SK-N-SH (cell line): ENCODE data around the gene MARS1. TPM values are rescaled to one million over a fixed set of nuclear protein-coding genes. Genes with fewer than 3 reads are reported as not detected.
"Not testable (repeated sequence)": the region's sequence is repeated elsewhere in the genome, so short reads cannot be mapped to it uniquely, and the experiment has no call there.

Experiments
- CTCF ChIA-PET: fragments of 300-600, 350-600 bp; formaldehyde crosslinking; extraction: SDS; loops from one replicate; lab custom pipeline; 2021; lab: Yijun Ruan, JAX
- POLR2A ChIA-PET: fragments of 350-600 bp; sonication (Branson Sonifier 250); formaldehyde crosslinking; extraction: SDS; loops from one replicate; lab custom pipeline; 2020; ENCODE audit warnings: antibody characterized with exemption, inconsistent platforms; lab: Yijun Ruan, JAX
- DNase-seq: peaks from one replicate; pipeline ENCODE4 v3.0.0; 2012
- H2AFZ ChIP-seq: fragments of 200-600 bp; sonication (generic); 2 replicates; pipeline ENCODE4 v1.8.1; 2016; ENCODE audit warnings: antibody characterized with exemption, mild to moderate bottlenecking, low read depth
- H3F3A ChIP-seq: fragments of 200-600 bp; sonication (generic); replicated peaks from 2 replicates; pipeline ENCODE3; 2016; ENCODE audit warnings: antibody characterized with exemption, mild to moderate bottlenecking; ENCODE audit not compliant: insufficient read depth
- H3K27ac ChIP-seq, 2 experiments: fragments of 200-500 bp in 1 of 2; fragments of 200-600 bp in 1 of 2; sonication (Bioruptor generic) in 1 of 2; sonication (generic), shearing (Covaris generic) in 1 of 2; 2 replicates each; pipeline versions ENCODE4 v1.5.1 to v1.6.1; 2014 to 2016; ENCODE audit warnings: low read depth in 2 of 2, inconsistent platforms in 1 of 2, low read length in 1 of 2, mild to moderate bottlenecking in 1 of 2, mixed read lengths in 1 of 2
- H3K27me3 ChIP-seq: fragments of 200-600 bp; sonication (generic), shearing (Covaris generic); 2 replicates; pipeline ENCODE4 v1.6.1; 2016; ENCODE audit warnings: mixed run types; ENCODE audit not compliant: insufficient read depth
- H3K36me3 ChIP-seq, 2 experiments: fragments of 200-500 bp in 1 of 2; fragments of 200-600 bp in 1 of 2; sonication (Bioruptor generic) in 1 of 2; sonication (generic) in 1 of 2; replicated peaks in 1 of 2; 2 replicates each; pipeline versions ENCODE3 to v1.5.1; 2014 to 2016; ENCODE audit warnings: low read length in 1 of 2, mild to moderate bottlenecking in 1 of 2; ENCODE audit not compliant: insufficient read depth in 2 of 2, control insufficient read depth in 1 of 2
- H3K4me1 ChIP-seq, 2 experiments: fragments of 200-500 bp in 1 of 2; fragments of 200-600 bp in 1 of 2; sonication (Bioruptor generic) in 1 of 2; sonication (generic), shearing (Covaris generic) in 1 of 2; 2 replicates each; pipeline versions ENCODE4 v1.5.1 to v1.6.1; 2014 to 2016; ENCODE audit warnings: low read depth in 1 of 2, low read length in 1 of 2, mixed run types in 1 of 2; ENCODE audit not compliant: insufficient read depth in 2 of 2, control insufficient read depth in 1 of 2
- H3K4me2 ChIP-seq: fragments of 200-600 bp; sonication (generic), shearing (Covaris generic); 2 replicates; pipeline ENCODE4 v1.6.1; 2017; ENCODE audit warnings: mixed run types
- H3K4me3 ChIP-seq, 2 experiments: fragments of 200-500 bp in 1 of 2; fragments of 200-600 bp in 1 of 2; sonication (Bioruptor generic) in 1 of 2; sonication (generic), shearing (Covaris generic) in 1 of 2; 2 replicates each; pipeline versions ENCODE4 v1.5.1 to v1.8.1; 2014 to 2016; ENCODE audit warnings: low read depth in 2 of 2, inconsistent platforms in 1 of 2, low read length in 1 of 2, mild to moderate bottlenecking in 1 of 2, mixed read lengths in 1 of 2, moderate library complexity in 1 of 2
- H3K79me2 ChIP-seq: fragments of 200-600 bp; sonication (generic); 2 replicates; pipeline ENCODE4 v1.8.1; 2017; ENCODE audit warnings: mild to moderate bottlenecking; ENCODE audit not compliant: insufficient read depth
- H3K9ac ChIP-seq: fragments of 200-600 bp; sonication (generic); 2 replicates; pipeline ENCODE4 v1.6.1; 2017; ENCODE audit warnings: mixed run types
- H3K9me2 ChIP-seq: fragments of 200-600 bp; sonication (generic); 2 replicates; pipeline ENCODE4 v1.6.1; 2017; ENCODE audit warnings: mixed run types
- H3K9me3 ChIP-seq: fragments of 200-600 bp; sonication (generic); 2 replicates; pipeline ENCODE4 v1.6.1; 2017; ENCODE audit warnings: mixed run types, mild to moderate bottlenecking, moderate library complexity
- H4K20me1 ChIP-seq: fragments of 200-600 bp; sonication (generic); 2 replicates; pipeline ENCODE4 v1.6.1; 2017; ENCODE audit warnings: mild to moderate bottlenecking, mixed run types; ENCODE audit not compliant: insufficient read depth
- ELF1 ChIP-seq: IDR thresholded peaks from 2 replicates; pipeline ENCODE4 v1.4.0; 2012
- FOXM1 ChIP-seq: IDR thresholded peaks from 2 replicates; pipeline ENCODE4 v1.4.0; 2012; ENCODE audit warnings: low read depth, mild to moderate bottlenecking
- GATA2 ChIP-seq: sonication (generic); formaldehyde crosslinking; IDR thresholded peaks from 2 replicates; pipeline ENCODE4 v1.5.0; 2020; ENCODE audit warnings: mild to moderate bottlenecking, missing genetic modification reagents
- JUND ChIP-seq: IDR thresholded peaks from 2 replicates; pipeline ENCODE4 v1.4.0; 2012
- SIN3A ChIP-seq: IDR thresholded peaks from 2 replicates; pipeline ENCODE4 v1.6.1; 2012; ENCODE audit warnings: low read depth, mild to moderate bottlenecking, low read length, moderate library complexity, borderline replicate concordance
- SMC3 ChIP-seq: IDR thresholded peaks from 2 replicates; pipeline ENCODE4 v1.6.1; 2012; ENCODE audit warnings: low read depth, low read length, improper control_type of control experiment
- TCF12 ChIP-seq: IDR thresholded peaks from 2 replicates; pipeline ENCODE4 v1.4.0; 2012
- WGBS: methylation state at CpG from one replicate; pipeline ENCODE4 v1.1.6; 2017; ENCODE audit warnings: low lambda C conversion rate; 5-methylcytosine and 5-hydroxymethylcytosine counted together
- polyA plus RNA-seq, 3 experiments: library from polyadenylated mRNA; depleted of rRNA; stranded (reverse); fragments of >200 nt; gene quantifications; 2 replicates each; pipeline ENCODE4 v1.2.3, GENCODE V29; 2012

Gene MARS1
- polyA plus RNA-seq, 1 of the 3 experiments (the other 2 are of a cell fraction): 158 TPM

DNA sequence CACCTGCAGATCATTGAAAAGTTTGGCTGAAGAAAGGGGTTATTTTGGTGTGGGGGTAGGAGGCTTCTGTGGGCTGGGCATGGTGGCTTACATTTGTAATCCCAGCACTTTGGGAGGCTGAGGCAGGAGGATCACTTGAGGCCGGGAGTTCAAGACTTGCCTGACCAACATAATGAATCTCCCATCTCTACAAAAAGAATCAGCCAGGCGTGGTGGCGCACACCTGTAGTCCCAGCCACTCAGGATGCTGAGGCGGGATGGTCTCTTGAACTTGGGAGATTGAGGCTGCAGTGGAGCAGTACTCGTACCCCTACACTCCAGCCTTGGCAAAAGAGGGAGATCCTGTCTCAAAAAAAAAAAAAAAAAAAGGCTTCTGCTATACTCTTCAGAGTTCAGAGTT lies 25.4 kb downstream of the MARS1 start:
- no peaks in the 10 kb centered on the region for H3K9me2 ChIP-seq
- peaks cover 24% of the 10 kb centered on the region for H4K20me1 ChIP-seq
- no peak overlapping the region for H3K4me3 ChIP-seq
- POLR2A ChIA-PET: interaction anchor here (0.7 to 1.3 kb wide), 5 partner anchors 8 to 284 kb away, joined by 3 to 4 read pairs (median 3); partner anchors contain the start of gene SHMT2
- H3K27ac ChIP-seq: no peak overlapping the region
- H3F3A ChIP-seq: peaks cover 48% of the 10 kb centered on the region
- DNase-seq: no peak
- peaks cover 54 to 72% of the 10 kb centered on the region in 2 experiments for H3K36me3 ChIP-seq
- H3K4me1 ChIP-seq: peaks cover 1 to 11% of the 10 kb centered on the region in 2 experiments; a peak in 3 of 4 replicates
- TF ChIP-seq SIN3A: no peak
- TF ChIP-seq SMC3: no peak
- no peak for TF ChIP-seq FOXM1
- no peak for TF ChIP-seq ELF1
- no peak for TF ChIP-seq GATA2
- TF ChIP-seq JUND: no peak
- no peak for TF ChIP-seq TCF12
- no peaks in the 10 kb centered on the region for H3K9me3 ChIP-seq
- WGBS: 100% methylated on average over 5 of the region's 5 CpGs
- no peak overlapping the region for H3K4me2 ChIP-seq
- no peak overlapping the region for H2AFZ ChIP-seq
- no peak overlapping the region for H3K9ac ChIP-seq
- peaks cover 17% of the 10 kb centered on the region for H3K79me2 ChIP-seq
- CTCF ChIA-PET: no interaction called here
- no peaks in the 10 kb centered on the region for H3K27me3 ChIP-seq

- DNase-seq, H3K9me2 ChIP-seq, H2AFZ ChIP-seq, H3K27ac ChIP-seq, H3K4me3 ChIP-seq, H3K4me2 ChIP-seq, H3K9ac ChIP-seq, H3K27me3 ChIP-seq, H3K9me3 ChIP-seq: not testable (repeated sequence)
- WGBS: 97% methylated on average over 6 of the region's 6 CpGs
- Histone ChIP-seq H3K4me1 (peaks cover 5 to 15% of the 10 kb centered on the region in 2 experiments; a peak in 3 of 4 replicates), H4K20me1 (peaks cover 28% of the 10 kb centered on the region), H3K79me2 (peaks cover 21% of the 10 kb centered on the region), H3K36me3 (peaks cover 58 to 72% of the 10 kb centered on the region in 2 experiments), H3F3A (peaks cover 49% of the 10 kb centered on the region)
- CTCF ChIA-PET: interaction anchor here (1.9 to 2.1 kb wide), 2 partner anchors 12 to 55 kb away, joined by 5 read pairs; partner anchors contain the start of gene GLI1
- POLR2A ChIA-PET: interaction anchor here (0.5 to 1.3 kb wide), 4 partner anchors 9 to 284 kb away, joined by 3 read pairs; partner anchors contain the start of gene SHMT2
Observed at GRCh38 chr12:57513677-57514076, 25.8 kb downstream of the MARS1 start.

- H3K4me3 ChIP-seq, DNase-seq, H3K9ac ChIP-seq, H3K9me2 ChIP-seq, H3K27ac ChIP-seq, H3K4me2 ChIP-seq, H3K27me3 ChIP-seq, H3K9me3 ChIP-seq, H2AFZ ChIP-seq: not testable (repeated sequence)
- CTCF ChIA-PET: interaction anchor here (0.5 to 2.1 kb wide), 5 partner anchors 13 to 425 kb away, joined by 3 to 5 read pairs (median 4); partner anchors contain the start of genes GLI1 and NAB2
- peaks cover 60 to 67% of the 10 kb centered on the region in 2 experiments for H3K36me3 ChIP-seq
- H3K79me2 ChIP-seq: peaks cover 27% of the 10 kb centered on the region
- H3K4me1 ChIP-seq: peaks cover 9 to 21% of the 10 kb centered on the region in 2 experiments
- POLR2A ChIA-PET: interaction anchor here (0.5 to 2.2 kb wide), 4 partner anchors 9 to 97 kb away, joined by 3 to 8 read pairs (median 3); no protein-coding TSS in a partner anchor
- 94% methylated on average over 9 of the region's 9 CpGs for WGBS
- peaks cover 34% of the 10 kb centered on the region for H4K20me1 ChIP-seq
- H3F3A ChIP-seq: peaks cover 52% of the 10 kb centered on the region
Observed at GRCh38 chr12:57514246-57514645, 26.4 kb downstream of the MARS1 start.
